IMR-90 (cell line): Measurements from ENCODE around the gene EXOC6B. TPM values are rescaled to one million over a fixed set of nuclear protein-coding genes. Genes with fewer than 3 reads are reported as not detected.

Source experiments
- ATAC-seq: fragments of 200-7000 bp; cut with Tn5 transposase; 2 replicates; pipeline ENCODE4 v1.9.1; 2020; ENCODE audit warnings: low read depth, mild to moderate bottlenecking, moderate library complexity
- BruUV-seq: library from RNA; stranded (reverse); fragments of 400-500 nt; replicated peaks from 2 replicates; lab custom pipeline; 2021; lab: Mats Ljungman, UMichigan
- CTCF ChIA-PET: fragments of 300-600 bp; formaldehyde crosslinking; extraction: SDS; loops from one replicate; lab custom pipeline; 2021; ENCODE audit warnings: antibody characterized with exemption; lab: Yijun Ruan, JAX
- POLR2A ChIA-PET: fragments of 300-600 bp; sonication (Branson Sonifier 250); formaldehyde crosslinking; loops from one replicate; lab custom pipeline; 2022; ENCODE audit warnings: antibody characterized with exemption; ENCODE audit not compliant: unreplicated experiment; lab: Charles Lee
- DNase-seq: peaks from one replicate; pipeline ENCODE4 v3.0.0; 2013
- H2AFZ ChIP-seq: replicated peaks from 2 replicates; pipeline ENCODE3; 2013; ENCODE audit warnings: low read length, mild to moderate bottlenecking; ENCODE audit not compliant: poor library complexity
- H2AK5ac ChIP-seq: 2 replicates; pipeline ENCODE4 v1.6.1; 2013; ENCODE audit warnings: low read depth, low read length, inconsistent platforms
- H2AK9ac ChIP-seq: replicated peaks from 2 replicates; pipeline ENCODE3; 2013; ENCODE audit warnings: mild to moderate bottlenecking, low read depth, low read length, moderate library complexity; ENCODE audit not compliant: poor library complexity
- H2BK120ac ChIP-seq: 2 replicates; pipeline ENCODE4 v1.6.1; 2013; ENCODE audit warnings: low read depth, low read length, inconsistent platforms
- H2BK15ac ChIP-seq: 3 replicates; pipeline ENCODE4 v1.6.1; 2013; ENCODE audit warnings: low read depth, low read length, inconsistent platforms
- H2BK20ac ChIP-seq: 2 replicates; pipeline ENCODE4 v1.6.1; 2013; ENCODE audit warnings: low read depth, mild to moderate bottlenecking, inconsistent platforms, low read length, moderate library complexity
- H2BK5ac ChIP-seq: 2 replicates; pipeline ENCODE4 v1.6.1; 2013; ENCODE audit warnings: mild to moderate bottlenecking, low read depth, low read length, inconsistent platforms; ENCODE audit not compliant: poor library complexity, severe bottlenecking
- H3K14ac ChIP-seq: replicated peaks from 2 replicates; pipeline ENCODE4 v1.6.1; 2013; ENCODE audit warnings: low read depth, low read length, inconsistent platforms
- H3K18ac ChIP-seq: 2 replicates; pipeline ENCODE4 v1.6.1; 2013; ENCODE audit warnings: low read depth, low read length, control low read depth
- H3K23ac ChIP-seq: 2 replicates; pipeline ENCODE4 v1.6.1; 2013; ENCODE audit warnings: low read depth, low read length, inconsistent platforms
- H3K27ac ChIP-seq: 2 replicates; pipeline ENCODE4 v1.5.1; 2013; ENCODE audit warnings: mild to moderate bottlenecking, control low read depth, low read length; ENCODE audit not compliant: insufficient read depth
- H3K27me3 ChIP-seq: 2 replicates; pipeline ENCODE4 v1.6.1; 2013; ENCODE audit warnings: low read length; ENCODE audit not compliant: control insufficient read depth, insufficient read depth
- H3K36me3 ChIP-seq: 2 replicates; pipeline ENCODE4 v1.6.1; 2013; ENCODE audit warnings: low read length, mixed read lengths; ENCODE audit not compliant: control insufficient read depth, insufficient read depth
- H3K4ac ChIP-seq: 2 replicates; pipeline ENCODE4 v1.6.1; 2013; ENCODE audit warnings: low read depth, low read length, inconsistent platforms
- H3K4me1 ChIP-seq: 2 replicates; pipeline ENCODE4 v1.6.1; 2013; ENCODE audit warnings: low read length, mixed read lengths; ENCODE audit not compliant: control insufficient read depth, insufficient read depth
- H3K4me2 ChIP-seq: 2 replicates; pipeline ENCODE4 v1.6.1; 2013; ENCODE audit warnings: low read depth, mild to moderate bottlenecking, control low read depth, low read length, moderate library complexity
- H3K4me3 ChIP-seq: 2 replicates; pipeline ENCODE4 v1.5.1; 2013; ENCODE audit warnings: low read depth, mild to moderate bottlenecking, control low read depth, low read length, moderate library complexity; ENCODE audit not compliant: insufficient read depth
- H3K56ac ChIP-seq: 2 replicates; pipeline ENCODE4 v1.6.1; 2013; ENCODE audit warnings: low read length, inconsistent platforms; ENCODE audit not compliant: insufficient read depth; ENCODE audit errors: extremely low read depth
- H3K79me1 ChIP-seq, 2 experiments: 2 replicates each; pipeline ENCODE4 v1.6.1; 2013; ENCODE audit warnings: low read length in 2 of 2, inconsistent platforms in 1 of 2, low read depth in 1 of 2
- H3K9ac ChIP-seq: 2 replicates; pipeline ENCODE4 v1.6.1; 2013; ENCODE audit warnings: low read depth, low read length, control low read depth
- H3K9me1 ChIP-seq: 2 replicates; pipeline ENCODE4 v1.6.1; 2013; ENCODE audit warnings: low read length, inconsistent platforms; ENCODE audit not compliant: insufficient read depth
- H3K9me3 ChIP-seq: 2 replicates; pipeline ENCODE4 v1.6.1; 2013; ENCODE audit warnings: low read length; ENCODE audit not compliant: control insufficient read depth, insufficient read depth
- H4K20me1 ChIP-seq: 2 replicates; pipeline ENCODE4 v1.6.1; 2013; ENCODE audit warnings: low read length, inconsistent platforms; ENCODE audit not compliant: insufficient read depth
- H4K5ac ChIP-seq: 2 replicates; pipeline ENCODE4 v1.6.1; 2013; ENCODE audit warnings: mild to moderate bottlenecking, low read depth, low read length, control low read depth
- H4K8ac ChIP-seq, 2 experiments: 2 replicates each; pipeline ENCODE4 v1.6.1; 2013; ENCODE audit warnings: low read depth in 2 of 2, low read length in 2 of 2, control low read depth in 1 of 2, inconsistent platforms in 1 of 2
- H4K91ac ChIP-seq: 2 replicates; pipeline ENCODE4 v1.6.1; 2013; ENCODE audit warnings: low read depth, low read length, inconsistent platforms; ENCODE audit not compliant: insufficient read depth
- CEBPB ChIP-seq: IDR thresholded peaks from 2 replicates; pipeline ENCODE4 v1.6.1; 2012; ENCODE audit warnings: low read depth, low read length, improper control_type of control experiment
- MAZ ChIP-seq: IDR thresholded peaks from 2 replicates; pipeline ENCODE4 v1.6.1; 2012; ENCODE audit warnings: low read depth, mild to moderate bottlenecking, low read length, improper control_type of control experiment, moderate library complexity, borderline replicate concordance
- WGBS, 2 experiments: methylation state at CpG; one replicate each; pipeline versions ENCODE4 v1.1.5 to v1.1.7; 2013; ENCODE audit warnings: missing lambda C conversion rate in 2 of 2; ENCODE audit not compliant: insufficient read length in 1 of 2; ENCODE audit errors: extremely low coverage in 2 of 2; 5-methylcytosine and 5-hydroxymethylcytosine counted together
- dilution Hi-C: fragments of 300-500 bp; cut with HindIII; formaldehyde crosslinking; loops from one replicate; pipeline ENCODE4 v1.14.3; 2018; ENCODE audit warnings: low sequenced_read_pairs; ENCODE audit not compliant: unreplicated experiment
- in situ Hi-C: fragments of 300-500 bp; cut with MboI; formaldehyde crosslinking; loops from 3 replicates; pipeline ENCODE4 v1.14.3; 2019; ENCODE audit warnings: low sequenced_read_pairs, inconsistent platforms, mixed read lengths
- intact Hi-C: fragments of 100-400 bp; cut with micrococcal nuclease; formaldehyde crosslinking; loops from 2 replicates; pipeline ENCODE4 v1.10.0; 2022
- polyA plus RNA-seq, 3 experiments: library from polyadenylated mRNA; depleted of rRNA; stranded (reverse); fragments of >200 nt; gene quantifications; 2 replicates each; pipeline ENCODE4 v1.2.3, GENCODE V29; 2012; ENCODE audit warnings: low replicate concordance in 1 of 3
- total RNA-seq: library from RNA; depleted of rRNA; stranded (reverse); fragments of >200 nt; gene quantifications from 2 replicates; pipeline ENCODE4 v1.2.3, GENCODE V29; 2012

The EXOC6B gene
- total and polyA plus RNA-seq, 2 of the 4 experiments (the other 2 are of a cell fraction) = 10.2 to 29.4 TPM

DNA sequence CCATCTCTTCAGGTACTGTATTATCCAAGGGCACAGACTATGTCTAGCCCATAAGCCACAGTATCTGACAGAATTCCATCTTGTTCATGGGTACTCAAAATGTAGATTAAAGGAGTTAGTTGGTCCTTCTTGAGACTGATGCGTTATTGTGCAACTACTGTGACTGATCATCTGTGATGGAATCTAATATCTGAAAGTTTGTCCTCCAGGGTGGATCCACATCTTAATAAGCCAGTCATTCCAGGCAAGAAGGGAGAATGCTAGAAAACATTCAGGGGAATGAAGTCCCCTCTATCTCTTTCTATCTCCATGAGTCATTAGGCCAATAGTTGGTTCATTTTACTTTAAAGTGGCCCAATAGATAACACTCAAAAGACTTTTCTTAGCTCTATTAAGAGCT, 252.6 kb downstream of the EXOC6B start:
- no peaks in the 10 kb centered on the region; the same call in 1 of the 2 replicates for H3K9me1 ChIP-seq
- ChIA-PET CTCF (no interaction called here), POLR2A (no interaction called here)
- TF ChIP-seq MAZ (no peak), CEBPB (peak; percentile 81)
- BruUV-seq = no TSS peak
- H4K20me1 ChIP-seq = no peaks in the 10 kb centered on the region
- no peak overlapping the region for H2AFZ ChIP-seq
- H3K4me3 ChIP-seq = no peak overlapping the region
- H3K56ac ChIP-seq = no peak overlapping the region
- H2AK9ac ChIP-seq = no peak overlapping the region
- no peak overlapping the region for H2AK5ac ChIP-seq
- DNase-seq (no peak), ATAC-seq (no peak)
- no CpG with 5 or more reads among the region's 1 CpG for WGBS, 2 experiments
- no peaks in the 10 kb centered on the region for H3K9me3 ChIP-seq
- peak overlapping the region; percentile 59; the same call in 1 of the 2 replicates for H3K23ac ChIP-seq
- peak overlapping the region; percentile 87 for H2BK5ac ChIP-seq
- H3K4me2 ChIP-seq = no peak overlapping the region
- no peaks in the 10 kb centered on the region for H3K27me3 ChIP-seq
- no peak overlapping the region for H3K9ac ChIP-seq
- peak overlapping the region; percentile 68 for H2BK120ac ChIP-seq
- peaks cover 0 to 4% of the 10 kb centered on the region in 2 experiments; a peak in 2 of 4 replicates for H3K79me1 ChIP-seq
- peaks cover 4% of the 10 kb centered on the region; the same call in 1 of the 2 replicates for H3K4me1 ChIP-seq
- H3K4ac ChIP-seq = peak overlapping the region; percentile 22; the same call in 1 of the 2 replicates
- in situ Hi-C loops (loop anchor here (10.0 kb wide), 1 partner anchor 418 kb away; no protein-coding TSS in a partner anchor), intact Hi-C loops (no loop called here), dilution Hi-C loops (no loop called here)
- H3K18ac ChIP-seq = peak overlapping the region; percentile 72; the same call in 1 of the 2 replicates
- H3K36me3 ChIP-seq = no peaks in the 10 kb centered on the region
- peak overlapping the region; percentile 58; the same call in 1 of the 2 replicates for H4K5ac ChIP-seq
- no peak overlapping the region for H3K27ac ChIP-seq
- no peak overlapping the region for H2BK15ac ChIP-seq
- H3K14ac ChIP-seq = no peak overlapping the region
- H4K91ac ChIP-seq = no peak overlapping the region
- H2BK20ac ChIP-seq = 0 out of 2 replicates have a peak overlapping the region, but pooled peaks have one; percentile 55
- no peak overlapping the region for H4K8ac ChIP-seq
